ENCODE data around the gene HS3ST3B1. TPM values are rescaled to one million over a fixed set of nuclear protein-coding genes. Genes with fewer than 3 reads are reported as not detected.

The HS3ST3B1 gene
- total RNA-seq, 1 donor from 2014 or later, result 27.6 TPM

DNA sequence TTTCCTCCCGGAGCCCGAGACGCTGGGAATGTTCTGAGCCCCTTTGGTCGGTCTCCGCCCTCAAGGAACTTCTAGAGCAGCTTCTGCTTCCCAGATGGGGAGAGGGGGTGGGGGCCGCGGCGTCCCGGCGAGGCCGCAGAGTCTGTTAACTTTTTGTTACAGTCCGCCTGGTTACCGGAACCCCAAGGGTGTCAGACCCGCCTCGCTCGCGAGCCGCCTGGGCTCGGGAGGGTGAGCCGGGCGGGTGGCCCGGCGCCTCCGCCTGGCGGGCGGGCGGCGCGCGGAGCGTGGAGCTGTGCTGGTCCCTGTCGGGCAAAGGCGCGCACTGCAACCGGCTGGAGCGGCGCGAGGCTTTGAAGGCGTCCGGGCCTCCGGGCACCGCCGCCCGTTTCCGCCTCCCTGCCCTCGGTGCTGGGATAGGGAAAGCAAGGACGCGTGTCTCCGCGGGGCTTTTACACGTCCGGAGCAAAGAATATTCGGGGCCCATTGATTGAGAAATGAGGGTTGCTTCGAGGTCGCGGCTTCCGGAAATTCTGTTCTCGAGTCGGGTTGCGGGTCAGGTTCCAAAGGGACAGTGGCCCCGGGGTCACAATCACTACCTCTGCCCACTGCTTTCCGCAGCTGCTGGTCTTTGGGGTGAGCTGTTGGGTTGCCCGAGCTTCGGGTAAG lies 1.7 kb downstream of the HS3ST3B1 start:
- intact Hi-C loops (cut with micrococcal nuclease), result loop anchor here (1.0 to 5.0 kb wide), 2 partner anchors 705 to 1270 kb away; no protein-coding TSS in a partner anchor

DNA sequence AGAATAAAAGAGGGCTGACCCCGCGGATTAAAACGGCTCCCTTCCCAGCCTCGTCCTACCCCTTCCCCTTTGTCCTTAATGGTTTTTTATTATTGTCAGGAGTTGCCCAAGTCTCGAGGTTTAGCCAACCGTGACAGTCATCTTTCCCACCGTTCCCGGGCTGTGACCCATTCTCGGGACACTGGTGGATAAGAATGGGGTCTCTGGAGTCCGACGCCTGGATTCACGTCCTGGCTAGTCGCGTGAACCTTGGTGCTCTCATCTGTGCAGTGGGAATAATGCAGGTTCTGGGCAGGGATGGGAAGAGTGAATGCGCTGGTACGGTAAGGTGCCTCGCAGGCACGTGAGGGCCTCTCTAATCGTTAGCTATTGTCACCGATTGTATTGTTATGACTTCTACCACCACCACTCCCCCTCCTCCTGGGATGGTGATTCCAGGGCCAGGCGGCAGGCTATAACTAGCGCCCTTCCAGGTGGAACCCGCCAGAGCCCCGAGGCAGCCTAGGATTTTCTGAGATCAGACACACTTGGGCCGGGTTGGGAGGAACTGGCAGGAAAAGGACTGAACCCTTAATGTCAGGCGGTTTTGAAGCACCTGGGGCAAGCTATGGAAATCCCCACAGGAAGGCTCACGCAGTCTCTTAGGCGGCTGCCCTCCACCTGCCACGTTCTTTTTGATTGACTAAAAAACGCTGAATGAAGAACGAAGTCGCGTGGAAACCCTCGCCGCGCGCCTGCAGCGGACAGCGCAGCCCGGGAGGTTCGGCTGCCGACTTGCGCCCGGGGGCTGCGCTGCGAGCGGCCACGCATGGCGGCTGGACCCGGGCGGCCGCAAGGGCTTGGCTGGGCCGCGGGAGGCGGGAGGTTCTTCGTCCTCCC lies 2.7 kb downstream of the HS3ST3B1 start:
- intact Hi-C loops (cut with micrococcal nuclease), result loop anchor here (5.0 kb wide), 1 partner anchor 1271 kb away; no protein-coding TSS in a partner anchor

DNA sequence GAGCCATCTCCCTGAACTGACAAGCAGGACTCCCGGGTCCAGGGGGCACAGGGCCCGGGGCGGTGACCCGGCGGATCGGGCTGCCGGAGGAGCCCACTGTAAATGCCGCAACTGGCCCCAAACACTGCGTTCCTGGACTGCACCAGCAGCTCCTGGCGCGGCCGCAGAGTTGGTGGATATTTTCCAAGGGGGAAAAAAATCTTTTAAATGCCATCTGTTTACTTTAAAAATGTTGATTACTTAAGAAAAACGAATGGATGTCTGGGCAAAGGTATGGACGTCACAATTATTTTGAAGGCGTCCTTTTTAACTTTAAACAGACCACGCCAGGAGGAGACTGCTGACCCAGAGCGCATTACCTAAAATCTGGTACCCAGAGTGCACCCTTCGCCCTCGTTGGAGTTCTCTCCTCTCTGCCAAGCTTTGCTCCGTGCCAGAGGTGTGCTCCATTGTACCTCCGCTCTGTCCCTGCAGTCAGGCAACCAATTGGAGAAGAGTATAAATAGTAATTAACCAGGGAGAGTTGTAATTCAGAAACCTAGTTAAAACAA lies 3.4 kb downstream of the HS3ST3B1 start:
- intact Hi-C loops (cut with micrococcal nuclease), result loop anchor here (5.0 kb wide), 1 partner anchor 1272 kb away; no protein-coding TSS in a partner anchor

DNA sequence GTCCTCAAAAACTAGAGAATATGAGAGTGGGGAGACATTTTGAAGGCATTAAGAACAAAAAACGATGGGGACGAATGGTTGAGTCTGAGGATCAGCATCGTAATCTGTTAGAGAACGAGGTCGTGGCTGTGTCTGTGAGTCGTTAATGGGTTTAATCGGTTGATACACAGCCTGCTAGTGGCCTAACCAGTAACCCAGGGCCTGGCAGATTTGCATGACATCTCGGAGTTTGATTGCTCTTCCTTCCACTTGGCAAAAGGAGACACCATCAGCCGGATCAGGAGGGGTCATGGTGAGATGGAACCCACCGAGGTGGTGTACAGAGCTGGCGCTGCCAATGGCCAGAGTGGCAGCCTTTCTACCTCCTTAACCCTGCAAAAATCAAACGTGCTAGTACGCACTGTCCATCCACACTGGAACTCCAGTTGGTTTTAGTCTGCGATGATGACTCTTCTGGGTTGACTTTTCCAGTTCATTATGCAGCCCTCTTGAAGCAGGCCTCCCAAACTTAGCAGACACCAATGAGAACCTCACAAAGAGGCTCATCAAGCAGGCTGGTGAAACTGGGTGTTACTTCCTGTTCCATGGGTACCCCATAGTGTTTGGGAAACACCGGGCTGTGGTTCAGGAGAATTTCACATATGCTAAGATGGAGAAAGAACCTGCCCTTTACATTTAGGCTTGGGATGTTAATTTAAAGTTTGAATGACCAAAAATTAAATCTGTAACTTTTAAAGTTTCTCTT lies 4.1 kb downstream of the HS3ST3B1 start:
- intact Hi-C loops (cut with micrococcal nuclease), result loop anchor here (5.0 kb wide), 2 partner anchors 622 to 1273 kb away; no protein-coding TSS in a partner anchor

DNA sequence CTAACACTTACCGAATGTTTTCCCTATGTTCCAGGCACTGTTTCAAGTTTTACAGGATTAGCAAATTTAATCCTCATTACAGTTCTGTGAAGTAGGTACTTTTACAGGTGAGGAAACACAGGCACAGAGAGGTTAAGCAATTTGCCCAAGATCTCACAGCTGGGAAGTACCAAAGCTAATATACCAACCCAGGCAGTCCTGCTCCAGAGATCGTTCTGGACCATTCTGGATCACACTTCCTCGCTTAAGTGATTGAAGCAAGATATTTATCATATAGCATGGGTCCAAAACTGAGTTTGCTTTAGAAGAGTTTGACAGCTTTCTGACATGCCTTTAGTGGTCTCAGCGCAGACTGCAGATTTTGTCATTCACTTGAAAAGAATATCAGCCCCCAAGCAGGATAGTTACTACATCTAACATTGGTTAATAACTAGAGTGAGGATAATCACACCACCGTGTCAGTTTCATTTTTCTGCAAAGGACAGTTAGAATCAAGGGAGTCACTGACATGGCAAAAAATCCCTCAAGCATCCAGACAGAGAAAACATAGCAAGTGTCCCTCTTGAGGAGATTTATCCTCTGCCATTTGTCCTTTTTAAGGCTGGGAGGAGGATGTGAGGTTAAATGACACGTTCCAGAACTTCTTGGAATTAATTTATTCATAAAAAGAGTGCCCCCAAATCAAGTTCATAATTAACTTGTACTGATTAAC lies 5.1 kb downstream of the HS3ST3B1 start:
- intact Hi-C loops (cut with micrococcal nuclease), result loop anchor here (5.0 kb wide), 1 partner anchor 621 kb away; no protein-coding TSS in a partner anchor

DNA sequence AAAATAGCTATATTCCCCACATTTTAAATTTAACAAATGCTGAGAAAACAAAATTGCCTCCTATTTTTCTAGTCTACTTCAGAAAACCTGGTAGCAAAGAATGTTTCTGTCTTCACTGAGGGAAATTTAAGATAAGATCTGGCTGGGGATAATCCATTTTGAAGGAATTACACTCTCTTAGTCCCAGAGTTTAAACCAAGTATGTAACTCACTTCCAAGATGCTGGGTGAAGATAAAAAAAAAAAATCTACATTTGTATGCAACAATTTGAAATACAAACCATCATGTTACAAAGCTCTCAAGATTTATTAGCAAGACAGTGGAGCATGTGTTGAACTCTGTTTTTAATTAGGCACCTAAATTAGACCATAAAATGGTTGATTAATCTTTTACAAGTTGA lies 5.7 kb downstream of the HS3ST3B1 start:
- intact Hi-C loops (cut with micrococcal nuclease), result loop anchor here (5.0 kb wide), 1 partner anchor 621 kb away; no protein-coding TSS in a partner anchor

DNA sequence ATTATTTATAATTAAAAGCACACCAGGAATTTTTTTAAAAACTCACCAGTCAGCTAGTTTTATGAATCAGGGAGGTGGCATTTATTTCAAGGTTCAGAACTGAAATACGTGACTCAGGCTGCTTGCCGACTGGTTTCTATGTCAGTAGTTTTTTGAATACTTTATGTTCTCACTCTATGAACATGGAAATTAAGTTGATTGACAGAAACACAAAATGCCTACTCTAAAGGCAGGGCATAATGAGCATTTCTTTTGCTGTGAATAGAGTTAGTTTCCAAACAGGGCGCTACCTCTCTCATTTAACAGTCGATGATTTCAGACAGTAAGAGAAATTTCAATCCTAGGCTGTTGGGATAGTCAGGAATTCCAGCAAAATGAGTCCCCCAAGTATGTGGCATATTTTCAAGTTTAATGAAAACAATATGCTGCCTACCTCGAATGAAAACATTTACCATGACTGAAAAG lies 6.7 kb downstream of the HS3ST3B1 start:
- intact Hi-C loops (cut with micrococcal nuclease), result loop anchor here (5.0 kb wide), 1 partner anchor 620 kb away; no protein-coding TSS in a partner anchor

DNA sequence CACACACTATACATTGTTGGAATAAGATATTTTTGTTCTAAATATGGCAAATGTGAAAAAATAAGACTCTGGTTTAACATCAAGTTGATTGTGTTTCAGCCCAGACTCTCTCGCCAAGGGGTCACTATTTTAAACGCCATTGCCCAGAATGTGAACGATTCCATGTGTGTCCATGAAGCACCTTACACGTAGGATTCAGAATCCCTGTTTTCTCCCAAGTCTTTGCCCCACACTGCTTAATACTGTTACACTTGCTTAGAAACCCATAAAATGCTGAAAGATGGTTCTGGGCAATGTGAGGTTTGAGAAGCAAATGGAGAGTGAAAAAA lies 7.7 kb downstream of the HS3ST3B1 start:
- intact Hi-C loops (cut with micrococcal nuclease), result loop anchor here (5.0 kb wide), 1 partner anchor 619 kb away; no protein-coding TSS in a partner anchor

DNA sequence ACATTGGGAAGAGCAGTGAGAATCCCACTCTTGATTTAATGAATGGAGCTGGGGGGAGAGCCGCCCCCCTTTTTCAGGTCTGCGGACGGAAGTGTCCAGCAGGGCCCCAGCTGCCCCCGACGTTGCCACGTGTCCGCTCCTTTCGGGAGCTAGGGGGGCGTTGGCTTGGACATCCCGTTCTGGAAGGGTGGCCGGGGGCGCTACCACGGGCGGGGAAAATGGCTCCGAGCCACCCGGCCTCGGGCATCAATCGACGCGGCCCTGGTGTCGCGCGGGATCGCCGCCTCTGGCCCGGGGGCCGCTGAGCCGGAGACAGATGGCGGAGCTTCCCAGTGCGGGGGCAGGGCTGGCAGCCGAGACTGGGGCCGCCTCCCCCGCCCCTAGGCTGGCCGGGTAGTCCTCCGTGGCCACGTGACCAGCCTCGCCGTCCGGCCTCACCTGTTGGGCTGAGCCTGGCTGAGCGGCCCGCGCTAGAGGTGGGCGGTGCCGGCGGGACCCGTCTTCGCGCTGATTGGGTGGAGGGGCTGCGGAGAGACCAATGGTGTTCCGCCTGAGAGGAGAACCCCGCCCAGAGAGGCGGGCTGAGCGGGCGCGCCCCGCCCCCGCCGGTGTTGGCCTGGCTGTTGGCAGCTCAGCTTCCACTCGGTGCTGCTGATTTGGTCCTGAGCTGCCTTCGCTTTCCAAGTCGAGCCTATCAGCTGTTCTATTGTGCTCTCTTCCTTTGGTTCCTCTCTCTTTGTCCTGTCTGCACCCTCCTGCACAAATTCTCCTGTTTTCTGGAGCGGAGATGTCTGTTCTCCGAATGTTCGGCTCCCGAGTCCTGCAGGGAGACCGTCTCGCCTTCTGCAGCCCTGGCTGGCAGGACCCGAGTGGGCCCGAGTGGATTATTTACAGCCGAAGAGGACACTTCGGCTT lies 8.3 kb downstream of the HS3ST3B1 start:
- intact Hi-C loops (cut with micrococcal nuclease), result loop anchor here (1.0 to 5.0 kb wide), 2 partner anchors 8 to 618 kb away; partner anchors contain the start of gene HS3ST3B1

DNA sequence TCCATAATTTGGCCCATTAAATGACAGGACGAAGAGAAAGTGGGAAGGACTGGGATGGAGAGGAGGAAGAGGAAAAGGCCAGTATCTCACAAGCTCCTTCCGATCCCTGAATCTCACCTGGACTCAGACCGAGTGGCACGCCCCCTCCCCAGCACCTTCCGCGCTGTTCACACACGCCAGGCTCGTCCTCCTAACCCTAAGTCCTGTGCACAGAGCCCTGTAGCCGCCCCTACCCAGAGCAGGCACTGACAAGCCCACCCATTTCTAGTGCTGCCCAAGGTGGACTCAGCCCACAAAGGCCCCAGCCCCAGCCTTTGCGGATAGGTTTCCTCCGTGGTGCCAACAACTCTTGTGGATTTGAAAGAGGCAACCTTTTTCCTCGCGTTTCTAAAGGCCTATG lies 9.2 kb downstream of the HS3ST3B1 start:
- intact Hi-C loops (cut with micrococcal nuclease), result no loop called here

DNA sequence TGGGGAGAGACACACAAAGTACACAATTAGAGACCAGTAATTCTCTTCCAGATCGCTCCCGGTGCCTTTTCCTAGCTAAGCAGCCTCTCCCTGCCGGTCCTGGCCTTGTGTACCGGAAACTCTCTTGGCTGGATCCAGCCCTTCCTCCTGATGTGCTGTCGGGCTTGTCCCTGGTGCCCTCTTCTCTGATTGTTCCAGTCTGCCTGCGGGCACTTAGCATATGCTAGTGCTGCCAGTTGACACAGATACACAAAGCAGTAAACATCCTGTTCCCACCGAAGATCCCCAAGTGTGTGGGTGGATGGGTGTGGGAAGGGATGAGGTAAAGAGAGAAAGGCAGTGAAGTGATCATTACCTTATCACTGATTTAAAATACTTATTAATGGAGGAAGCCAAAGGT lies 9.7 kb downstream of the HS3ST3B1 start:
- intact Hi-C loops (cut with micrococcal nuclease), result no loop called here

DNA sequence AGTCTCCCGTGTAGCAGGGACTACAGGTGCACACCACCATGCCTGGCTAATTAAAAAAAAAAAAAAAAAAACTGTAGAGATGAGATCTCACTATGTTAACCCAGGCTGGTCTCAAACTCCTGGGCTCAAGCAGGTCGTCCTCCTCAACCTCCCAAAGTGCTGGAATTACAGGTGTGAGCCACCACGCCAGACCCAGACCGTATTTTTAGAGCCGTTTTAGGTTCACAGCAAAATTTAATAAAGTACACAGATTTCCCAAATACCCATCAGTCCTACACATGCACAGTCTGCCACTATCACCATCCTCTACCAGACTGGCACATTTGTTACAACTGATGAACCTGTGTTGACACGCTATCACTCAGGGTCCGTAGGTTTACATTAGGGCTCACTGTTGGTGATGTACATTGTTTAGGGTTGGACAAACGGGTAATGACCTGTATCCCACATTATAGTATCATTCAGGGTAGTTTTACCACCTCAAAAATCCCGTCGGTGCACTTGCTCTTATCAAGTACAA lies 10.4 kb downstream of the HS3ST3B1 start:
- intact Hi-C loops (cut with micrococcal nuclease), result no loop called here

DNA sequence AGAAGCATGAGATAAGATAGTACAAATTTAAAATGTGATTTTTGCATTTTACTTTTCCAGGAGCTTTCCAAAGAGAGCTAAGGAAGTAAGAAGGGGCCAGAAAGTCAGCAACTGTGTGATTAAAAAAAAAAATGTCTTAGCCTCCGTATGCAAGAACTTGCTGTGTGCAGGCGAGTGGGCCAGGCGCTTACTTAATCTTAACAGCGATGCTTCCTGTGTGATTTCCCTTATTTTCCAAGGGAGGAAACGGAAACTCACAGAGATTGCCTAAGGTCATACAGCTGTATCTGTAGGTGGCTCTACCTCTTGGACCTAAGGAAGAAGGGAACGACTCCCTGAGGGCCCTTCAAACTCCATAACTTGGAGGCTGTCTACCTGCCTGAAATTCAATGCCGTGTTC lies 11.1 kb downstream of the HS3ST3B1 start:
- intact Hi-C loops (cut with micrococcal nuclease), result no loop called here

DNA sequence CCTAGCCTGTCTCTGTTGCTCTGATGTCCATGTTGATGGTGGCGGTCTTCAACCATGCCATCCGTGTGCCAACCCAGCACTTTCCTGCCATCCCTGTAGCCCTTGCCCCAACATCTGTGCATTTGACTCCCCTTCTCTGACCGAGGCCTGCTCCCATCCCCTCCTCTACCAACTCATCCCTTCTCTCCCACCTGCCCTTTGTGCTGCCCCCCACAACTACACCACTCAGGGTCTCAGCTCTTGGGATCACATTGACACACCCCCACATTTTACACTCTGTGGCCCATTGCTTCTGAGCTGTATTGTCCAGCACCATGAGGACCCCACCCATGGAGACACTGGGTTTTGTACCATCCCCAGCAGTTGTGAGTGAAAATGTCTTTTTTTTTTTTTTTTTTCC lies 11.6 kb downstream of the HS3ST3B1 start:
- intact Hi-C loops (cut with micrococcal nuclease), result no loop called here

DNA sequence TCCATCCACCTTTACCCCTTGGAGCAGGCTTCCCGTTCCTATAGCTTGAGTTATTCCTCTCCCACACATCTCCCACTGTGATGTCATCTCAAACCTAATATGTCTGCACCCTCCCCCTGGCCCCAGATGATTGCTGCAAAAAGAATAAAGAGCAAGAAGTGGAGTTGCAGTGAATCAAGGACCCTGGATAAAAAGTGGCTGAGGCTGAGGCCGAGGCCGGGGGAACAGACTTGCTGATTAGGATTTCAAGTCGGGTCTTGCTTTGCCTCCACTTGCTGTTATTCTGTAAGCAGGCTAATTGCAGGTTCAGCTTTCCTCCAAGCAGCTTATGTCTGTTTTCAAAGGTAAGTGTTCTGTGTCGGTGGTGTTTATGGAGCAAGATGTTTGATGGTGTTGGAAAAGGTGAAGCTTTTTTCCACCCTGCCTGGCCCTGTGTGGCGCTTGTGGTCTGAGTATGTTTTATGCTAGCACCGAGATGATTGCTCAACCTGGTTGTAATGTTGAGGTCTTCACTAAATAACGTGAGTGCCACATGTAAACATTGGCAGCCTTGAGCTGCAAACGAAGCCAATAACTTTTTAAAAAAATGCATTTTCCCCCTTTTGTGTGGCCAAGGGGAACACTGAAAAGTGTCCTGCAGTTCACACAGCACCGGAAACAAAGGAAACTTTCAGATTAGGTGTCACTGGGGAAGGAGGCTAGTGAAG lies 15.4 kb downstream of the HS3ST3B1 start:
- intact Hi-C loops (cut with micrococcal nuclease), result no loop called here

DNA sequence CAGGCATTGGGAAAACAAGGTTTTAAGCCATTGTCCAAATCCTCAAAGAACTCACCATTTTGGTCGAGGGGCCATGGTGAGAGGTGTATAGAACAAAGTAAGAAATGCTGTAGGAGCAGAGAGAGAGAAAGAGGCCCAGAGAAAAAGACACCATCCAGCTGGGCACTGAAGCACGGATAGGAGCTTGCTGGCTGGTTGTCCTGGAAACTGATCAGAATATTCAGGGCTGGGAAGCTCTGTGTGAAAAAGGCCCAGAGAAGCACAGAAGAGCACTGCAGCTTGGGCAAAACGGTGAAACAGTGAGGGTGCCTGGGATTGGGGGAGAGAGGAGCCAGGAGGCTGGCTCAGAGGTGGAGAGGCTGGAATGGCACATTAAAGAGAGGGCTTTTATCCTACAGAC lies 16.5 kb downstream of the HS3ST3B1 start:
- intact Hi-C loops (cut with micrococcal nuclease), result no loop called here

DNA sequence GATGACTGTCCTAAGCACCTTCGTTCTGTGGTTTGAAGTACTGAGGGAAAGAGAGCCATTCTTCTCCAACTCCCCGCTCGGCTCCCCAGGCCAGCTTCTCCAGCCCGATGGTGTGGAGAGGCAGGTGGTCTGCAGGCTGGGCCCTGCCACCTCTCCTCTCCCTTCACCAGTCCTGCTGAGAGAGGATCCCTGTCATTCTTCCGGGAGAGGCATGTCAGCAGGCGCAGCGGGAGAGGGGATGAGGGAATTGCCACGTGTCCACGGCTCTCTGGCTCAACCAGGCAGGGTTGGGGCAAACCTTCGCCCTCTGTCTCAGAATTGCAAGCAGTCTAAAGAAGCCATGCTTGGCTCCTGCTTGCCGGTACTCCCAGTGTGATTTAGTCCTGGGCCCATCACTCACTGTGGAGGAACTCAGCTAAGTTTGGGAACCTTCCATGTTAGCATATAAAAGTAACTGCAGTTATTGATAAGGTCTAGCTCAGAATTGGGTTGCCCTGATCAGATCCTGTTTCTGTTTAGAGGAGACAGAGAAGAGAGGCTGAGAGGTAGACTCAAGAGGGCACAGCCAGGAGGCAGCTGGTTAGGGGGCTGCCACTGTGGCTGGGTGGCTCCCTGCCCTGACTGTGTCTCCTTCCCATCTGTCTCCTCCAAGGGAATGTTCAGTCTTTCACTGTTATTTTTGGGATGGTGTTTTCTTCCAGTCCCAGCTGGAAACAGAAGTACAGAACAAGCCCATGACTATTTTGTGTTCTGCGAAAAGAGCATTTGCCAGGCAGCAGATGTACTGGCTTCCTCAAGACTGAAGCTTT lies 17.4 kb downstream of the HS3ST3B1 start:
- intact Hi-C loops (cut with micrococcal nuclease), result no loop called here

DNA sequence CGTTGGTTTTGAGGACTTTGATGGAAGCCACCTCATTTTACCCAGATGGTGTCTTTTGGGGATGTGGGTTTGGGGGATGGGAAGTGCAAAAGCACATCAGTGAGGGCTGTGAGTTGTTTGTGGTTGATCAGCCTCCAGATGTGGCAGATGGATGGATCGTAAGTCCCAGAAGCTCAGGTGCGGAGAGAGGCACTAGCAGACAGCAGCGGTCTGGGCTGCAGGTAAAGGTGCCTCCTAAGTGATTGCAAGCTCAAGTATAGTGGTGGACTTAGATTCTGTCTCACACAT lies 18.0 kb downstream of the HS3ST3B1 start:
- intact Hi-C loops (cut with micrococcal nuclease), result no loop called here

All from T-helper 2 cell treated with Interferon-gamma antibody and Interleukin-4, amounts not matched to agents 100 ng/mL and 5 ng/mL, for 36 hours (primary cell).